HG03175 (cell line): ENCODE results near the gene IFI44L.

Source experiments
- ATAC-seq: cut with Tn5 transposase; IDR thresholded peaks from one replicate; pipeline ENCODE4 v1.9.1; 2021; ENCODE audit warnings: mild to moderate bottlenecking, moderate library complexity; ENCODE audit not compliant: unreplicated experiment

Gene IFI44L

DNA sequence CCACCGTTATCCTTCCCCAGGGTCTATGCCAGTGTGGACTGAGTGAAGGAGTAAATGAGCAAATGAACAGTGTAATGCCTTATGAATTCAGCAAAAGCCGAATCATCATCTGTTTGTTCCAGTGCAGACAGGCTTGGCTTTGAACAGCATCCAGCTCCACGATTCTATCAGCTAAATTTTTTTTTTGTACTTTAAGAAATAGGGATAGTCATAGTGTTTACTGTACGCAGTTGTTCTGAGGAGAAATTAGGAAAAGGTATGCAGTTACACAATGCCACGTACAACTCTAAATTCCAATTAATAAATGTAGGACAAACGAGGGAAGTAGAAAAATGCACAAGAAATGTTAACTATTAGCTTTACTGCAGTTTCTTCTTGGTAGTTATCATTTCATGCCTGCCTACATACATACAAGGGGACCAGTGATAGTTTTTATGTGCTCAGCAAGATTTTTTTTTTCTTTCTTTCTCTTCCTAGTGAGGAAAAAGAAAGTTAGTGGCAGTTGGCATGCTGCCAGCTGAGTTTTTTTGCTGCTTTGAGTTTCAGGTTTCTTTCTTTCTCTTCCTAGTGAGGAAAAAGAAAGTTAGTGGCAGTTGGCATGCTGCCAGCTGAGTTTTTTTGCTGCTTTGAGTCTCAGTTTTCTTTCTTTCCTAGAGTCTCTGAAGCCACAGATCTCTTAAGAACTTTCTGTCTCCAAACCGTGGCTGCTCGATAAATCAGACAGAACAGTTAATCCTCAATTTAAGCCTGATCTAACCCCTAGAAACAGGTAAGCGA lies at the start of gene IFI44L:
TSS of gene IFI44L (plus strand) at position 646 of the 777 bp plus-strand sequence. CDS start 7,468 bp downstream, outside the sequence.
- ATAC-seq = peak; percentile 40

DNA sequence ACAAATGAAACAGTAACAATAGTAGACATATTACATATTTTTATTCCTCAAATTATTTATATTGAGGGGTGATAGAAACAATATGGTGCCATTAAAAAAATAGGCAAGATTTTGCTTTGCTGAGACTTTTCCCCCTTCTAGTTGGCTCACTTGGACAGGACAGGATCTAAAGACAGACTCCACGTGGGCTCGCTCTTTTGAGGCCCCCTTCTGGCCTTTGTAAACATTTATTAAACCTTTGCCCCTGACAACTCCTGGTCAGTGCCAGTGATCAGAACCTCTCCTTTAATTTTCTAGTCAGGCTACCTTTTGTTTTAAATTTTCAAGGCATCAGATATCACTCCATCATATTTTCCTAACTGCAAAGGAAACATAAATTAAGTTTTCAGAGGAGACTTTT lies 49.7 kb upstream of the IFI44L start:
- no peak for ATAC-seq

DNA sequence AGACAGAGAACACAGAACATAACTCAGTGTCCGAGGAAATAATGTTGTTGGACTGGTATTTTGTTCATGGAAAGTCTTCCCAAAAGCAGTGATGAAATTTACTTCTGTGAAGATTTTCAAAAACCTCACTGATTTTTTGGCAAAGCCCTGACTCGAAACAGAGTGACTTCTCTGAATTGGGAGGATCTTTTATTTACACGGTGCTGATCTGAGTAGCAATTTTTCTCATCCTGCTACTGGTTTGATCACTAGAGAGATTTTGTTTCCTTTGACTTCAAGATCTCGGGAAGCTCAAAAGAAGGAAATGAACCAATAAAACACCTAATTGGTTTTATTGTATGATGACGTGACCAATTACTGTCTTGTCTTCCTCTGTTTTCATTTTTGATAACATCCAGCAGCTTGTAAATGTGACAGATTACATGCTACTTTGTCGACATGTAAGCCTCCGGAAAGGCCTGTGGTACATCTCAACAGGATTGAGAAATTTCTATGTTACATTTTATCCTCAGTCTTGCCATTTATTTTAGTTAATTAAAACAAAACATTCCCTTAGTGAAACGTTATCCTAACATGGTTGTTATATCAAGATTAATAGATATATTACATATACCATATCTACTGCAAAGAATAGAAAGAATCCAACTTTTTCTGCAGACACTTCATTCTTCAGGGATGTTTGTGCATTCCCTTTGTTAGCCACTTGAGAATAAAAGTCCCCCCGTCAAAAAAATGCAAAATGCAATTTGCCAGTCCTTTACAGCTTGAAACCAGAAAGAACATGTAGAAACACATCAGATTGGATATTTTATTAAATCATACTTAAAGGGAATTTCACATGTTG lies 42.8 kb upstream of the IFI44L start:
- ATAC-seq = no peak

DNA sequence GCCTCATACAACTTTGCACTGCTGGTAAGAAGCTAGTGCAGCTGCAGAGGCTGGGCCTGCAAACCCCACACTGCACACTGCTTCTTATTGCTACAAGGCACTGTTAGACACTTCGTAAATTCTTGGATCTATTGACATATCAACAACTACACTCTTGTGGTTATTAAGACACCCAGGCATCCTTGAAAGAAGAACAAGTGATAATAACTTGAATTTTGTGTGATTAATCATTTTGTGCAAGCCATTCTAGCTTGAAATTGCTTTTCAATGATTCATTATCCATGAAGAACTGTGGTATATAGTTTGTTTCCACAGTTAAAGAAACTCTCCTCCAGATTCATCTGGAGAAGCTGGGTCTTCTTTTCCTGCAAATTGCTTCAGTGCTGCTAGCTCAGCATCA lies 33.7 kb upstream of the IFI44L start:
- no peak for ATAC-seq

DNA sequence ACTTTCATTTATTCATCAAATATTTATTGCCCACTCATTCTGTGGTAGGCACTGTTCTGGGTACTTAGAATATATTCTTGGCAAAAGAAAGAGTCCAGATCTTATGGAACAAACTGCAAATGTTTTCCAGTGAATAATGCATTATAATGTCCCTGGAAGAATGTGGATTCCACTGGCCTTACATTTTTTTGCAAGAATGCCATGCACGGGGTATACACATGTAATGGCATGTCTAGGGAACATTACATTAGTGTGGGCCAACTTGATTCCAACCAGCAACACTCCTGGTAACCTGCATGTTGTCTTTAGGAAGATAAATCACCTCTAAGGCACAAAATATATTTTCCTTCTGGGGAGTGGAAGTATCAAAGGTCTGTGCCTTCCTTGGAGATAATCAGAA lies 33.0 kb upstream of the IFI44L start:
- no peak for ATAC-seq

DNA sequence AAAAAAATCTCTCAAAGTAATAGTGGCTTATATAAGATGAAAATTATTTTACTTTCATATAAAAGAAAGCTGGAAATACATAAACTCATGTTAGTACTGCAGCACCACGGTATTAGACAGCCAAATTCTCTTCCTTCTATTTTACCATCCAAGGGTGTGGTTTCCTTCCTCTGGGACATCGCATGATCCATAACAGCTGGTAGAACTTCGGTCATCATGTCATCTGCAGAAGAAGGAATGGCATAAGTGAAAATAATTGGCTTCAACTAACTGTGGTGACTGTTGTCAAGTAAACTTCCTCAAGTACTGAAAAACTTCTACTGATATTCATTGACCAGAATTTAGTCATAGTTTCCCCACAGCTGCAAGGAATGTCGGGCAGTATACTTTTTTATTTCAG lies 28.3 kb upstream of the IFI44L start:
- ATAC-seq = no peak

DNA sequence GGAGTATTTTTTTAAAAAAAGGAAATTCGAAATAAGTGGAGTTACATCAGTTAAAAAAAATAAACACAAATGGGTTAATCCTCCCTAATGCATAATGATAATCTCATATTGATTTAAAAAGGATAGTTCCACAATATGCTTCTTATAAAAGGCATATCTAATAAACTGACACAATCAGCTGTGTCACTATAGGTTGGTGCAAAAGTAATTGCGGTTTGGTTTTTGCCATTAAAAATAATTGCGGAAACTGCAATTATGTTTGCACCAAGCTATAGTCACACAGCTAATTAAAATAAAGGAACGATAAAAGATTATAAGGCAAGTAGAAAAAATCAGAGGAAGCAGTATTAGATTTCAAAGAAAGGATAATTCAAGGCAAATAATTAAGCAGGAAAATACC lies 21.0 kb upstream of the IFI44L start:
- ATAC-seq = no peak

DNA sequence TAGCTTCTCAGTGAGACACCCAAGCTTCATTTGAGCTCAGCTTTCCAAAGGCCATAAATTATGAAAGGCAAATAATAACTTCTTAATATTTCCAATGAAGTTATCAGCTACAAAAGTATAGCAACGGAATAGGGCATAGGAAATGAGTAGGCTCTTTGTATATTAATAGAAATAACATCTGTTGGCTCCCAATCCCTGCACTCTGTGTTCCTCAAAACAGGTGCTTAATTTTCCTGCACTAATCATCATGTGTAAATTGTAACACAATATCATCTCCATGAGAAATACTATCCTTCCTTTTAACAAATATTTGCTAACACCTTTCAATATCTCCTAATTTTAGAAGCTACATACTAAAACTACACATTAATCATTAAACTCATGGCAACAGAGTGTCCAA lies 19.2 kb upstream of the IFI44L start:
- ATAC-seq = no peak

DNA sequence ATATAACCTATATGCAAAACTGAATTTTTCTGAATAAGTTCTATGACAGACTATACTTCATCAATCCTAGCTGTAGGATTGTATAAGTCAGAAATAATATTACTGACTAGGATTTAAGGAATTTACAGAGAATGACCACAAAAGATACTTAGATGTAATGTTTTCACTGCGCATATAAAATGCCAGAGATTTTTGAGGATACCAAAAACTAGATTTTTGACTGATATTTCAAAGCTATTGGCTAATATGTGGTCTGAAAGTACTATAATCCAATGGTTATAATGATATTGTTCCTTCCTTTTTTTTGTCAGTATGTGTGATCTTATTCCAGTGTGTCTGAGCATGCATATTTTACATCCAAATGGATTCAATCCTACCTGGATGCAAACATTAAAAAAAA lies 17.0 kb upstream of the IFI44L start:
- ATAC-seq = no peak

DNA sequence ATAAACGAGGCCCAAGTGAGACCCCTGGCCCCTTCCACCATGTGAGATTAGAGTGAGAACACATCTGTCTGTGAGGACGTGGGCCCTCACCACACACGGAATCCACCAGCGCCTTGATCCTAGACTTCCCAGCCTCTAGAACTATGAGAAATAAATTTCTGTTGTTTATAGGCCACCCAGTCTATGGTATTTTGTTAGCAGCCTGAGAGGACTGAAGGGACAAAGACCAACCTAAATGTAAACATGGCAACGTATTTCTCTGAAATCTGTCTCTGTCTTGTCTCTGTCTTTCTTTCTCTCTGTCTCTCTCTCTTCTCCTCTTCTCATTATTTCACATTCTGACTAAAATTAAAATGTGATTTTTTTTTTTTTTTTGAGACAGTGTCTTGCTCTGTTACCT lies 15.6 kb upstream of the IFI44L start:
- ATAC-seq = no peak

DNA sequence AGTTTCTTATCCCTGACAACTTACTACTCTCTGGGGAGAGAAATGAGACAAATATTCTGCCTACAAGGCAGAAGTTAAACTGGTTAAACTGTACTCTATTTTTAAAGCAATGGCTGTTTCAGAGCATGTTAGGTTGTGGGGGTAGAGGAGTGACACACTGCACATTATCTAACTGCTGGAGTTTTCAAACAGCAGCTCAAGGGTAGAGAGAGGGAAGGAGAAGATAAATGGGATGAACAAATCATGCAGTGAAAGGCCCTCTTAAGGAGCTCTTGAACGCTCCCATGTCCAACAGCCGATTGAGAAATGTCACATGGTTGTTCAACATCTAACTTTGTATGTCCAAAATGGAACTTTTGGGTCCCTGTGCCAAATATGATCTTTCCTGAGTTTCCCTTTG lies 14.0 kb upstream of the IFI44L start:
- no peak for ATAC-seq

DNA sequence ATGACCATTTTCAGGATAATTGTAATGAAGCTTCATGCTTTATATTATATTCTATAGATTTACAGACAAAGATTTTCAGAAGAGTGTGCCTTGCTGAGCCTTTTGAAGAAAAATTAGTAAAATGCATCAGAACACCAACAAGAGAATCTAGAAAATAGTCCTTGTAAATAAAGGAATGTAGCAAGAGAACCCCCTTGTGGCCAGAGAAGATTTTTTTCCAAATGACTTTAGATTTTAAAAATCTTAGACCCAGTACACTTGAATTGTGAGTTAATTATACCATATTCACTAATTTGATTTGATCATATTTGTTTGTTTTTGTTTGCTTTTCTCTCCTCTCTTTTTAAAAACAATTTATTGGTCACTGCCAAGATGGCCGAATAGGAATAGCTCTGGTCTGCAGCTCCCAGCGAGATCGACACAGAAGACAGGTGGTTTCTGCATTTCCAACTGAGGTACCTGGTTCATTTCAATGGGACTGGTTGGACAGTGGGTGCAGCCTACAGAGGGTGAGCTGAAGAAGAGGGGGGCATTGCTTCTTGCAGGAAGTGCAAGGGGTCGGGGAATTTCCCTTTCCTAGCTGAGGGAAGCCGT lies 12.8 kb upstream of the IFI44L start:
- ATAC-seq = no peak

DNA sequence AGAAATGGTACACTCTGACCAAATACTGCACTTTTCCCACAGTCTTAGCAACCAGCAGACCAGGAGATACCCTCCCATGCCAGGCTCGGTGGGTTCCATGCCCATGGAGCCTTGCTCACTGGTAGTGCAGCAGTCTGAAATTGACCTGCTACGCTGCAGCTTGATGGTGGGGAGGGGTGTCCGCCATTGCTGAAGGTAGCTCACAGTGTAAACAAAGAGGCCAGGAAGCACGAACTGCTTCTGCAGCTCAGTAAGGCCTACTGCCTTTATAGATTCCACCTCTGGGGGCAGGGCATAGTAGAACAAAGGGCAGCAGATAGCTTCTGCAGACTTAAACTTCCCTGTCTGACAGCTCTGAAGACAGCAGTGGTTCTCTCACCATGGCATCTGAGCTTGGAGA lies 12.3 kb upstream of the IFI44L start:
- ATAC-seq = no peak

DNA sequence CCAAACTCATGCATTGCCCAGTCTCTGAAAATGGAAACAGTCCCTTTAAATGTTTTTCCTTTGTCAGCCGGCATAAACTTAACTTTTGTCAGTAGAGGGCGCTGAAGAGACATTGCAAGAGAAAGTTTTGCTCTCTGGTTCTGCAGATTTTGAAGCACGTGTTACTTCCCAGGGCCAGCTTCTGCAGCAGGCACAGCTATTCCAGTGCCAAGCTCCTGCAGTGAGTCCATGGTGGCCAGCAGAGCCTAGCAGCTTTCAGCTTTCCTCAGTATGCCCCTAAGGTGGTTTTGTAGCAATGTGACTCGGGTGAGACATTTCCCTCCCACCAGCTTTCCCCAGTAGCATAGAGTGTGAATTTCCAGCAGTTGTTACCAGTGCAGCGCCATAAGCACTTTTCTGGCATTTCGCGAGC lies 2.6 kb upstream of the IFI44L start:
- peak; percentile 48 for ATAC-seq

DNA sequence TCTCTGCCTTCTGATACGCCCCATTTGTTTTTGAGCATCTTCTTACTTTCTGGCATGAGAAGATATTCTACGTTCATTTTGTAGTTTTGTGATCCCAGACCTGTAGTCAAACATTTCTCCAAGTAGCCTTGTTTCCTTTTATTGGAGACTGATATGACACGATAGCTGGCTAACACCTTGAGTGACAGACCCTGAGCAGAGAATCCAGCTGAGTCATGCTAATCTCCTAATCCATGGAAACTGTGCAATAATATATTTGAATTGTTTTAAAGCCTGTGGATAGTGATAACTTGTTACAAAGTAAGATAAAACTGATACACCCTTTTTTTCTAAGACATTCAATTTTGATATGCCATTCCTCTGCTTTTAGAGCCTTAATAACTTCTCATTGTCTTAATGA lies 1.2 kb upstream of the IFI44L start:
- ATAC-seq = no peak

DNA sequence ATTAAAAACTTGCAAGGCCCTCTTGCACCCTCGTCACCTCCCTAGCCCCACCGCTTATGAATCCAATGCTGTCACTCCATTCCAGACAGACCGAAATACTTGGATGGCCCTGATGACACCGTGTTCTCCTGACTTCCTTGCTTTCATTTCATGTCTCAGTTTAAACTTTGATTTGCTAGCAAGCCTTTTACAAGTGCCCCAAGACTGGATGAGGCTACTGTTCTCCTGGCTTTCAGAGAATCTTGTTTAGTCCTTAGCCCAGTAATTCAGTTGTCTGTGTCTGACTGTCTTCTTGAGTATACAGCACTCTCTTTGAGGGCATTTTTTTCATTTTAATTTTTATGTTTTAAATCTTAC lies 824 bp upstream of the IFI44L start:
- peak; percentile 10 for ATAC-seq

DNA sequence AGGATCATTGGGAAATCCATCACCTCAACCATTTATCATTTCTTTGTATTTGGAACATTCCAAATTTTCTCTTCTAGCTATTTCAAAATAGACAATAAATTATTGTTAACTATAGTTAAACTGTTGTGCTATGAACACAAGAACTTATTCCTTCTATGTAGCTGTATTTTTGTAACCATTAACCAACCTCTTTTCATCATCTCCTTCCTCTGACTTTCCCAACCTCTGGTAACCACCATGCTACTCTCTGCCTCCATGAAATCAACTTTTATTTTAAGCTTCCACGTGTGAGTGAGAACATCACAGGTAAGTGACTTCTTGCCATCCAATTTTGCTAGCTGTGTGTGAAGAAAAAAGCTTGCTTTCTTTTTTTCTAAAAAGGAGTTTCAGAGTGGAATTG lies 418 bp downstream of the IFI44L start:
- no peak for ATAC-seq

DNA sequence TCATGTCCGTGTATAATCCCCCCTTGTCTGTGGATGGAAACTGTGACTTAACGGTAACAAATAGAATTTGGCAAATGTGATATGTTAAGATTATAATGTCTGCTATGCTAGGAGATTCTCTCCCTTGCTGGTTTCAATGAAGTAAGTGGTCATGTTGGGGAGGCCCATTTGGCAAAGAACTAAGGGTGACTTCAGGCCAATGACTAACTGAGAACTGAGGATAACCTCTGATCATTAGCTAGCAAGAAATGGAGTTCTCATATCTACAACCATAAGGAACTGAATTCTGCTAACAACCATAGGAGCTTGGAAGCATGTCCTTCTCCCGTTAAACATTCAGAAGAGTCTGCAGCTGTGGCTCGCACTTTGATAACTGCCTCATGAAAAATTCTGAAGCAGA lies 2.3 kb downstream of the IFI44L start:
- ATAC-seq = no peak

DNA sequence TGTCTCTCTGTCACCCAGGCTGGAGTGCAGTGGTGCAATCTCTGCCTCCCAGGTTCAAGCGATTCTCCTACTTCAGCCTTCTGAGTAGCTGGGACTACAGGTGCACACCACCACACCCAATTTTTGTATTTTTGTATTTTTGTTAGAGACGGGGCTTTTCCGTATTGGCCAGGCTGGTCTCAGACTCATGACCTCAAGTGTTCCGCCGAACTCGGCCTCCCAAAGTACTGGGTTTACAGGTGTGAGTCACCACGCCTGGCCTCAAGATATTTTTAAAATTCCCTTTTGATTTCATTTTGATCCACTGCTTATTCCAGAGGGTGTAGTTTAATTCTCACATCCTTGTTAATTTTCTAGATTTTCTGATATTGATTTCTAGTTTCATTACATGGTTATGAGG lies 3.8 kb downstream of the IFI44L start:
- no peak for ATAC-seq

DNA sequence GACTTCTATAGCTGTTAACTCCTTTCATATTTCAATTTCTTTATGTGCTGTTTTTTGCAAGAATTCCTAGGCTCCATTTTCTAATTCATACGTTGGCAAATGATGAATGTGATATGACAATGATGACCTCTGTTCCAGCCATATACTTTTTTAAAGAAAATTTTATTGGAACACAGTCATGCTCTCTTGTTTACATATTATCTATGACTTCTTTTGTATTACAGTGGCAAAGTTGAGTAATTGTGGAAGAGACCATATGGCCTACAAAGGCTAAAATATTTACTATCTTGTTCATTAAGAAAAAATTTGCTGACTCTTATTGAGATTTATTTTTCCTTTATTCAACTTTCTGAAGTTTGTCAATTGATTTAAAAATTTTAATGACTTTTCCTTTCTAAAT lies 7.1 kb downstream of the IFI44L start:
- ATAC-seq = no peak

DNA sequence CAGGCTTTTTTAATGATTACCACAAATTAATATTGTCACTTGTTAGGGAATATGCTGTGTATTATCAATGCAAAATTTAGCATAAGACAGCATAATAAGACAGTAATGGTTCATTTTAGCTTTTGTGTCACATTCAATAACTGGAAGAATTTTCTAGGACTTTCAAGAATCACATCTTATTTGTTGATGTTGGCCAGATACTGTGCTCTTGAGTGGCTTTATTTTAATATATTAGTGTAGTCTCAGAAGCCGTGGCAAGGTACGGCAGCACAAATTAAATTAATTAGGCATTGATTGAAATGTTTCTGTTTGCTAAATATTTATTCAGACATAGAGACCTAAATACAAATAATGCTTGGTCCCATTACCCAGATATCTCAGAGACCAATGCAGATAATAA lies 10.4 kb downstream of the IFI44L start:
- ATAC-seq = no peak

DNA sequence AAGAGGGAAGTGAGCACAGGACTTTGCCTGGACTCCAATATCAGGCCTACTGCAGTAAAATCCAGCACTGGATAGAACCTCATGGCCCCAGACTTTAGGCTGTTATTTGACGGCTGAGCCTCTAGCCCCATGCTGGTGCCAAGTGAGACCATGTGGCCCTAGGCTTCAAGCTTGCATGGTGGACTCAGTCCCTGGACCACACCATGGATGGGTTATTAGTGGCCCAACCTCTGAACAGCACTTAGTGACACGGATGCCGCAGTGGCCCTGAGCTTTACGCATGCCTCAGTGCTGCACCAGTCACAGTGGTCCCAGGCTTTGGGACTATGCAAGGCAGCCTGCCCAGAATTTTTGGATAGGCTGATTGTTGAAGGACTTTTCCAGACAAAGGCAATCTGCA lies 13.0 kb downstream of the IFI44L start:
- no peak for ATAC-seq
